Subcutaneous adipose tissue (tissue), 4 donors: ENCODE data around the gene CCDC195. TPM values are rescaled to one million over a fixed set of nuclear protein-coding genes. Genes with fewer than 3 reads are reported as not detected.

Experiments
- total RNA-seq, 4 donors: library from RNA; depleted of rRNA; stranded (reverse); fragments of >200 nt; gene quantifications; one replicate each; pipeline ENCODE4 v1.1.0, GENCODE V29; 2016
- TF ChIP-seq, protein P1 (sequence below): fragments of 450-650 bp; IDR thresholded peaks from one replicate; pipeline ENCODE4 v1.5.1; 2016; ENCODE audit warnings: low read depth, mild to moderate bottlenecking, control low read depth, antibody characterized with exemption, moderate library complexity

CCDC195 gene
- total RNA-seq, 4 donors from 2014 or later, result not detected

DNA sequence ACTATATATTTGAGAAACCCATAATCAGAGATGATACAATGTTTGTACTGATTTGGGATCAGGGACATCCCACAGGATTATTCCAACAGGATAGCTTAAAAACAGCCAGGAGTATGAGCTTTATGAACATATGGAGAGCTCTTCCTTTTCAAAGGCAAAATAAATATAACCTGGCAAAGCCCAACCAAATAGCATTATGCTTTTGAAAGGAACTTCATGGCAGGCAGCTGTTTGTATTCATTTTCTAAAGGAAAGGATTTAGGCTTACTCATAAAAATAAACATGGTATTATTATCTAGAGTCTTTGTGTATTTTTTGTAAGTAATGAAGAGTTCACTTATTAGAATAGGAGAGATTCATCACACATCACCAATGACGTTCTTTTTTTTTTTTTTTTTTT, 44.4 kb downstream of the CCDC195 start:
- TF ChIP-seq, protein P1, sequence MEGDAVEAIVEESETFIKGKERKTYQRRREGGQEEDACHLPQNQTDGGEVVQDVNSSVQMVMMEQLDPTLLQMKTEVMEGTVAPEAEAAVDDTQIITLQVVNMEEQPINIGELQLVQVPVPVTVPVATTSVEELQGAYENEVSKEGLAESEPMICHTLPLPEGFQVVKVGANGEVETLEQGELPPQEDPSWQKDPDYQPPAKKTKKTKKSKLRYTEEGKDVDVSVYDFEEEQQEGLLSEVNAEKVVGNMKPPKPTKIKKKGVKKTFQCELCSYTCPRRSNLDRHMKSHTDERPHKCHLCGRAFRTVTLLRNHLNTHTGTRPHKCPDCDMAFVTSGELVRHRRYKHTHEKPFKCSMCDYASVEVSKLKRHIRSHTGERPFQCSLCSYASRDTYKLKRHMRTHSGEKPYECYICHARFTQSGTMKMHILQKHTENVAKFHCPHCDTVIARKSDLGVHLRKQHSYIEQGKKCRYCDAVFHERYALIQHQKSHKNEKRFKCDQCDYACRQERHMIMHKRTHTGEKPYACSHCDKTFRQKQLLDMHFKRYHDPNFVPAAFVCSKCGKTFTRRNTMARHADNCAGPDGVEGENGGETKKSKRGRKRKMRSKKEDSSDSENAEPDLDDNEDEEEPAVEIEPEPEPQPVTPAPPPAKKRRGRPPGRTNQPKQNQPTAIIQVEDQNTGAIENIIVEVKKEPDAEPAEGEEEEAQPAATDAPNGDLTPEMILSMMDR, result no peak

DNA sequence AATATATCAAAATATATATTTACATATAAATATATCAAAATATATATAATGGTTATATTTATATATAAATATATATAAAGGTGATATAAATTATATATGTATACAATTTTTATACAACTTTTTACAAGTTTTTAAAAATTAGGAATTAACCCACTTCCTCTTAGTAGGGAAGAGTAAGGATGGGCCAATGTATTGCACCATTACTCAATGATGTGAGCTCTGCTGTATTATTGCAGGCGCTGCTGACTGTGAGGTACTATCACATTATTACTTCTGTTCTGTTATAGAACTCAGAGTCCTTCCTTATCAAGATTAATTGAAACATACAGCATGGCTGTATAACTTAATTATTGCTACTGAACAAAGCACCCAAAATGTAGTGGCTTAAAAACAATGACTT, 46.0 kb downstream of the CCDC195 start:
- TF ChIP-seq, protein P1, result no peak

GRCh38 chr2:224669449-224669848, 46.7 kb downstream of the CCDC195 start:
- TF ChIP-seq, protein P1, result no peak

DNA sequence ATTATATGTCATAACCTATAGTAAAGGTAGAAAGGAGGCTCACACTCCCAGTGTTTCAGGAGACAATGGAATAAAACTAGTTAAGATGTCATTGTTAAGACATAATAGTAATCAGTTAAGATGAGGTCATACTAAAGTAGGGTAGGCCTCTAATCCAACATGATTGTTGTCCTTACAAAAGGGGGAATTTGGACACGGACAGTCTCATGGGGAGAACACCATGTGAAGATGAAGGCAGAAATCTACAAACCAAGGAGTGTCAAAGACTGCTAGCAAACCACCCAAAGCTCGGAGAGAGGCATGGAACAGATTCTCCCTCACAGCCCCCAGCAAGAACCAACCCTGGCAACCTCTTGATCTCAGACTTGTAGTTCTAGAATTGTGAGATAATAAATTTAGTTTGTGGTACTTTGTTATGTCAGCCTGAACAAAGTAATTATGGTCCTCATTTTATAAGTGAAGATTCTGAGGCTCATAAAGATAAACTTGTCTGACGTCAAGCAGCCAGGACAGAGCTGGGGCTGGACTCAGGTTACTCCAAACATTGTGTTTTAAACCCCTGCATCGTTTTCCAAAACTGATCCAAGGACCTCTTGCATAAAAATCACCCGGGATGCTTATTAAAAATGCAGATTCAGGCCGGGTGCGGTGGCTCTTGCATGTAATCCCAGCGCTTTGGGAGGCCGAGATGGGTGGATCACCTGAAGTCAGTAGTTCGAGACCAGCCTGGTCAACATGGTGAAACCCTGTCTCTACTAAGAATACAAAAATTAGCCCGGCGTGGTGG, 47.8 kb downstream of the CCDC195 start:
- TF ChIP-seq, protein P1, result no peak

DNA sequence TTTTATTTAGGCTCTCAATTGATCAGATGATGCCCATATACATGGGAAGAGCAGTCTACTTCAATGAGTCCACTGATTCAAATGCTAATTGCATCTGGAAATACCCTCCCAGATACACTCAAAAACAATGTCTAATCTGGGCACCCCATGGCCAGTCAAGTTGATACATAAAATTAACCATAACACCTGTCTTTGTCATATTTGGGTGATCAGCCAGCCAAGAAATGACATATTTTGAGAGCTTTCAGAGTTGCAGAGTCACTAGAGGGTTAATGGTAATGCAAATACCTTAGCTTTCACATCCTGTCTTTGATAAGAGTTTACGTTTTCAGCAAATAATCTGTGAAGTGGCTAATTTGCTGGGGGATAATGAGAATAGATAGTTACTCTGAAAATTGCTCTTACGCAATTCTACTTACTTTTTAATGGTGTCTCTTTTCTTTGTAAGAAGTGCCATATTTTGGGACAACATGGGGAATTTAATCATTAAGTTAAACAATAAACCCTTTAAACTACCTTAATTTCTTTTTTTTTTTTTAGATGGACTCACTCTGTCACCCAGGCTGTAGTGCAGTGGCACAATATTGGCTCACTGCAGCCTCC, 49.1 kb downstream of the CCDC195 start:
- TF ChIP-seq, protein P1, result no peak

DNA sequence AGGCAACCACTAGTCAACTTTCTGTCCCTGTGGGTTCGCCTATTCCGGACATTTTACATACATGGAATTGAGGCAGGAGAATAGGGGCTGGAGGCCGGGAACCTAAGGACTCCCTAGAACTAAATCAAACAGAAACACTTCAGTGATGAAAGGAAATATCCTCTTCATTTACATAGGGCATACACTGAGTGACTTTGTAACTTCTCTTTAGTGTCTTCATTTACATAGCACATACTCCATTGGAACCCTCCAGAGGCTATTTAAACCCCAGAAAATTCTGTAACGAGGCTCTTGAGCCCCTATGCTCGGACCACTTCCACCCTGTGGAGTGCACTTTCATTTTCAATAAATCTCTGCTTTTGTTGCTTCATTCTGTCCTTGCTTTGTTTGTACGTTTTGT, 56.5 kb downstream of the CCDC195 start:
- TF ChIP-seq, protein P1, result no peak

DNA sequence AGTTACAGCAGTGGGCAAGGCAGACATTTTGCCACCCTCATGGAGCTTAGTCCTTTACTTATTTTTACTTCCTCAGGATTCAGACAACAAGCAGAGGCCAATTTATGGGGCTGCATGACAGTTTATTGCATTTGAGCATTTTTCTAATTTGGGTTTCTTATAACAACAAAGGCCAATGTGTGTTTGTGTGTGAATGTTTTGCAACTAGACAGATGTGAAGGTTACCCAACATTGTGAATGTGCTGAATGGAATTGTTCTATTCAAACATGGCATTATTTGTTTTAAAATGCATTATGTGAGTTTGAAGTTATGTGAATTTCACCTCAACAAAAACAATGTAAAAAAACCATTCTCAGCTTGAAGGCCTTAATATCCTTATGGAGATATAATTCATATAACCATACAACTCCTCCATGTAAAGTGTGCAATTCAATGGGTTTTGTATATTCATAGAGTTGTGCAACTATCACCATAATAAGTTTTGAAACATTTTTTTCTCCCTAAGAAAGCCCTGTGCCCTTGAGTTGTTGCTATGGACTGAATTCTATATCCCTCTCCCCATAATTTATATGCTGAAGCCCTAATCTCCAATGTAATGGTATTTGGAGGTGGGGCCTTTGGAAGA, 57.3 kb downstream of the CCDC195 start:
- TF ChIP-seq, protein P1, result no peak
